Measurements from ENCODE around the gene MUC7. TPM values are rescaled to one million over a fixed set of nuclear protein-coding genes. Genes with fewer than 3 reads are reported as not detected.

The MUC7 gene
- total RNA-seq, 1 donor from 2014 or later, result not detected

- Mint-ChIP-seq H3K4me1 (ENCODE audit: unreplicated experiment) (peaks cover 11% of the 10 kb centered on the region), H3K4me3 (ENCODE audit: unreplicated experiment) (no peak overlapping the region), H3K36me3 (ENCODE audit: unreplicated experiment) (no peaks in the 10 kb centered on the region)
Observed at GRCh38 chr4:70511365-70511764, 39.4 kb downstream of the MUC7 start.

GRCh38 chr4:70515367-70516250 is 43.6 kb downstream of the MUC7 start:
- H3K36me3 Mint-ChIP-seq (ENCODE audit: unreplicated experiment), result no peaks in the 10 kb centered on the region
- DNase-seq (ENCODE audit: extremely low spot score, unreplicated experiment), result no peak
- peak overlapping the region; percentile 32 for H3K27ac Mint-ChIP-seq (ENCODE audit: unreplicated experiment)
- H3K27me3 Mint-ChIP-seq (ENCODE audit: unreplicated experiment), result peaks cover 13% of the 10 kb centered on the region
- no peak overlapping the region for H3K4me3 Mint-ChIP-seq (ENCODE audit: unreplicated experiment)
- no peaks in the 10 kb centered on the region for H3K9me3 Mint-ChIP-seq (ENCODE audit: unreplicated experiment)
- H3K4me1 Mint-ChIP-seq (ENCODE audit: unreplicated experiment), result peaks cover 17% of the 10 kb centered on the region
- no peak for TF ChIP-seq CTCF (IDR thresholded peaks at IDR 0.05)

More at GRCh38 chr4:70511365-70511764, 39.4 kb downstream of the MUC7 start:
- no peak for DNase-seq (ENCODE audit: extremely low spot score, unreplicated experiment)
- Mint-ChIP-seq H3K27ac (ENCODE audit: unreplicated experiment) (no peak overlapping the region), H3K9me3 (ENCODE audit: unreplicated experiment) (no peaks in the 10 kb centered on the region), H3K27me3 (ENCODE audit: unreplicated experiment) (peaks cover 11% of the 10 kb centered on the region)
- TF ChIP-seq CTCF (IDR thresholded peaks at IDR 0.05), result no peak

GRCh38 chr4:70518269-70518668 is 46.3 kb downstream of the MUC7 start, which contains the start of gene AMTN:
AMTN (plus strand) TSS chr4:70518569; CDS start chr4:70518778, 209 bp downstream.
- no peak for DNase-seq (ENCODE audit: extremely low spot score, unreplicated experiment)
- H3K4me1 Mint-ChIP-seq (ENCODE audit: unreplicated experiment), result peaks cover 23% of the 10 kb centered on the region
- no peak within 1 kb of the TSS for H3K4me3 Mint-ChIP-seq (ENCODE audit: unreplicated experiment)
- no peaks in the 10 kb centered on the region for H3K9me3 Mint-ChIP-seq (ENCODE audit: unreplicated experiment)
- no peaks in the 10 kb centered on the region for H3K36me3 Mint-ChIP-seq (ENCODE audit: unreplicated experiment)
- no peak for TF ChIP-seq CTCF (IDR thresholded peaks at IDR 0.05)
- H3K27me3 Mint-ChIP-seq (ENCODE audit: unreplicated experiment), result peaks cover 8% of the 10 kb centered on the region
- H3K27ac Mint-ChIP-seq (ENCODE audit: unreplicated experiment), result no peak within 1 kb of the TSS

GRCh38 chr4:70518716-70519115 is 46.7 kb downstream of the MUC7 start:
- Mint-ChIP-seq H3K4me3 (ENCODE audit: unreplicated experiment) (no peak overlapping the region), H3K36me3 (ENCODE audit: unreplicated experiment) (no peaks in the 10 kb centered on the region), H3K4me1 (ENCODE audit: unreplicated experiment) (peaks cover 23% of the 10 kb centered on the region), H3K27me3 (ENCODE audit: unreplicated experiment) (peaks cover 6% of the 10 kb centered on the region), H3K9me3 (ENCODE audit: unreplicated experiment) (no peaks in the 10 kb centered on the region), H3K27ac (ENCODE audit: unreplicated experiment) (no peak overlapping the region)
- TF ChIP-seq CTCF (IDR thresholded peaks at IDR 0.05), result no peak
- DNase-seq (ENCODE audit: extremely low spot score, unreplicated experiment), result no peak

- no peak for DNase-seq (ENCODE audit: extremely low spot score, unreplicated experiment)
- Mint-ChIP-seq H3K9me3 (ENCODE audit: unreplicated experiment) (no peaks in the 10 kb centered on the region), H3K36me3 (ENCODE audit: unreplicated experiment) (no peaks in the 10 kb centered on the region), H3K4me1 (ENCODE audit: unreplicated experiment) (peaks cover 10% of the 10 kb centered on the region), H3K4me3 (ENCODE audit: unreplicated experiment) (no peak overlapping the region), H3K27ac (ENCODE audit: unreplicated experiment) (no peak overlapping the region), H3K27me3 (ENCODE audit: unreplicated experiment) (peaks cover 10% of the 10 kb centered on the region)
- no peak for TF ChIP-seq CTCF (IDR thresholded peaks at IDR 0.05)
Observed at GRCh38 chr4:70522626-70523025, 50.6 kb downstream of the MUC7 start.
